ENCODE results near the gene RLIM. TPM values are rescaled to one million over a fixed set of nuclear protein-coding genes. Genes with fewer than 3 reads are reported as not detected.

The RLIM gene
- total RNA-seq, 1 experiment from 2014 or later: 36.4 TPM

DNA sequence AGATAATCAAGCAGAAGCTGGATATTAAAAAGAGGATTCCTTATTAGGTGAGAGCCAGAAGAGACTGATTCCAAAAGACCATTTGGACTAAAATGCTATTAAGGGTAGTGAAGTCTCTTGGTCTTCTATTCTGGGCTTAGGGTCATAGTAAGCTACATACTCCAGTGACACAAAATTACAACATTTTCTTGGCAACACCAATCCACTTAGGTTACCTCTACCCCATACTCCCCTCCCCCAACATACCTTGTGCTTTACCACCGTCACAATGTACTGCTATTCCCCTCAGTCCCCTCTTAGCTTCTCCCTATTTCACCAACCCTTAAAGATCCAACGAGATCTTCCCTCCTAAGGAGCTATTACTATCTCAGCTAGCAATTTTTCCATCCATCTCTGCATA is 11.4 kb downstream of the RLIM start:
- H3K27me3 ChIP-seq (ENCODE audit: insufficient read depth, low read length): no peaks in the 10 kb centered on the region
- intact Hi-C loops (cut with micrococcal nuclease): no loop called here
- ChIA-PET RAD21 (ENCODE audit: low non-redundant PET in 1 of 2, low total read pairs in 2 of 2, uncharacterized antibody in 2 of 2, unreplicated experiment in 2 of 2) (no interaction called here), POLR2A (no interaction called here), CTCF (no interaction called here)
- H3K36me3 ChIP-seq (ENCODE audit: control insufficient read depth in 1 of 2, insufficient read depth in 2 of 2, low read length in 2 of 2): peaks cover 0 to 5% of the 10 kb centered on the region in 2 experiments; a peak in 3 of 4 replicates
- DNase-seq (ENCODE audit: low read depth, low spot score) (no peak), ATAC-seq (no peak)
- H3K9me2 ChIP-seq (ENCODE audit: insufficient read depth): no peaks in the 10 kb centered on the region
- H3K4me2 ChIP-seq (ENCODE audit: low read length): no peak overlapping the region
- no peak overlapping the region for H3K27ac ChIP-seq (ENCODE audit: low read depth, low read length)
- peaks cover 97% of the 10 kb centered on the region for H3K79me2 ChIP-seq (ENCODE audit: insufficient read depth, low read length)
- H3K4me1 ChIP-seq (ENCODE audit: control insufficient read depth in 1 of 2, insufficient read depth in 2 of 2, low read length in 2 of 2): no peaks in the 10 kb centered on the region
- no peak overlapping the region for H2AFZ ChIP-seq (ENCODE audit: low read depth, low read length, poor library complexity, severe bottlenecking)
- no peaks in the 10 kb centered on the region for H3K9me3 ChIP-seq (ENCODE audit: control insufficient read depth in 1 of 2, insufficient read depth in 1 of 2, low read depth in 1 of 2, low read length in 2 of 2)
- H3K9ac ChIP-seq (ENCODE audit: low read length): no peak overlapping the region
- H3K4me3 ChIP-seq (replicated peaks in 1 of 2; ENCODE audit: low read depth in 1 of 2, low read length in 2 of 2): no peak overlapping the region
- no TSS peak for BruUV-seq (replicated peaks)
- TF ChIP-seq JUND (IDR thresholded peaks at IDR 0.05): no peak
- TF ChIP-seq TCF7L2 (IDR thresholded peaks at IDR 0.05; ENCODE audit: borderline replicate concordance, extremely low read depth, insufficient read depth, insufficient read length): no peak
- TF ChIP-seq, protein P1, sequence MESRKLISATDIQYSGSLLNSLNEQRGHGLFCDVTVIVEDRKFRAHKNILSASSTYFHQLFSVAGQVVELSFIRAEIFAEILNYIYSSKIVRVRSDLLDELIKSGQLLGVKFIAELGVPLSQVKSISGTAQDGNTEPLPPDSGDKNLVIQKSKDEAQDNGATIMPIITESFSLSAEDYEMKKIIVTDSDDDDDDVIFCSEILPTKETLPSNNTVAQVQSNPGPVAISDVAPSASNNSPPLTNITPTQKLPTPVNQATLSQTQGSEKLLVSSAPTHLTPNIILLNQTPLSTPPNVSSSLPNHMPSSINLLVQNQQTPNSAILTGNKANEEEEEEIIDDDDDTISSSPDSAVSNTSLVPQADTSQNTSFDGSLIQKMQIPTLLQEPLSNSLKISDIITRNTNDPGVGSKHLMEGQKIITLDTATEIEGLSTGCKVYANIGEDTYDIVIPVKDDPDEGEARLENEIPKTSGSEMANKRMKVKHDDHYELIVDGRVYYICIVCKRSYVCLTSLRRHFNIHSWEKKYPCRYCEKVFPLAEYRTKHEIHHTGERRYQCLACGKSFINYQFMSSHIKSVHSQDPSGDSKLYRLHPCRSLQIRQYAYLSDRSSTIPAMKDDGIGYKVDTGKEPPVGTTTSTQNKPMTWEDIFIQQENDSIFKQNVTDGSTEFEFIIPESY (IDR thresholded peaks at IDR 0.05; ENCODE audit: extremely low read depth, insufficient replicate concordance, low read length): no peak
- no peak for TF ChIP-seq YY1 (IDR thresholded peaks at IDR 0.05; ENCODE audit: extremely low read depth, insufficient replicate concordance, low read depth, low read length)
- TF ChIP-seq, protein P2, sequence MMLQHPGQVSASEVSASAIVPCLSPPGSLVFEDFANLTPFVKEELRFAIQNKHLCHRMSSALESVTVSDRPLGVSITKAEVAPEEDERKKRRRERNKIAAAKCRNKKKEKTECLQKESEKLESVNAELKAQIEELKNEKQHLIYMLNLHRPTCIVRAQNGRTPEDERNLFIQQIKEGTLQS (IDR thresholded peaks at IDR 0.05): no peak
- TF ChIP-seq ZNF274 (IDR thresholded peaks at IDR 0.05; ENCODE audit: low read depth, low read length): no peak
- no peak for TF ChIP-seq POLR2AphosphoS5 (IDR thresholded peaks at IDR 0.05; ENCODE audit: low read depth, low read length)
- TF ChIP-seq EZH2 (IDR thresholded peaks at IDR 0.05): no peak
- TF ChIP-seq CBX3 (IDR thresholded peaks at IDR 0.05; ENCODE audit: low read depth): no peak
- TF ChIP-seq ELF1 (IDR thresholded peaks at IDR 0.05; ENCODE audit: borderline replicate concordance, low read depth): no peak
- no peak for TF ChIP-seq FOSL1 (IDR thresholded peaks at IDR 0.05; ENCODE audit: low read depth)
- TF ChIP-seq, protein P3, sequence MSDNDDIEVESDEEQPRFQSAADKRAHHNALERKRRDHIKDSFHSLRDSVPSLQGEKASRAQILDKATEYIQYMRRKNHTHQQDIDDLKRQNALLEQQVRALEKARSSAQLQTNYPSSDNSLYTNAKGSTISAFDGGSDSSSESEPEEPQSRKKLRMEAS (IDR thresholded peaks at IDR 0.05): no peak
- no peak for TF ChIP-seq SP1 (IDR thresholded peaks at IDR 0.05; ENCODE audit: low read depth)
- TF ChIP-seq SRF (IDR thresholded peaks at IDR 0.05; ENCODE audit: low read depth): no peak
- no peaks in the 10 kb centered on the region; the same call in 1 of the 2 replicates for H4K20me1 ChIP-seq (ENCODE audit: insufficient read depth)

All from HCT116 (cell line).